HEK293T (cell line): ENCODE results near the gene THAP4.

ENCODE experiments used
- CTCF ChIA-PET: fragments of 350-600 bp; formaldehyde crosslinking; extraction: SDS; loops from one replicate; lab custom pipeline; 2021; ENCODE audit warnings: antibody characterized with exemption, inconsistent platforms; lab: Yijun Ruan, JAX
- POLR2A ChIA-PET: fragments of 350-600 bp; formaldehyde crosslinking; extraction: SDS; loops from one replicate; lab custom pipeline; 2020; ENCODE audit warnings: antibody characterized with exemption, inconsistent platforms; lab: Yijun Ruan, JAX
- DNase-seq: peaks from one replicate; pipeline ENCODE4 v3.0.0; 2012; ENCODE audit warnings: mixed read lengths; ENCODE audit errors: extremely low spot score
- ARNT ChIP-seq: fragments of 450-650 bp; IDR thresholded peaks from 2 replicates; pipeline ENCODE4 v1.6.1; 2017; ENCODE audit warnings: mild to moderate bottlenecking
- BHLHE40 ChIP-seq: fragments of 450-650 bp; IDR thresholded peaks from 2 replicates; pipeline ENCODE4 v1.6.1; 2016; ENCODE audit warnings: mild to moderate bottlenecking, moderate library complexity, borderline replicate concordance
- CTBP1 ChIP-seq: fragments of 450-650 bp; IDR thresholded peaks from 2 replicates; pipeline ENCODE4 v1.6.1; 2016; ENCODE audit warnings: borderline replicate concordance
- ELF4 ChIP-seq: fragments of 450-650 bp; IDR thresholded peaks from 2 replicates; pipeline ENCODE4 v1.6.1; 2017; ENCODE audit warnings: antibody characterized with exemption
- FOXA1 ChIP-seq: fragments of 450-650 bp; IDR thresholded peaks from 2 replicates; pipeline ENCODE4 v1.6.1; 2016; ENCODE audit warnings: mild to moderate bottlenecking
- FOXK2 ChIP-seq: fragments of 450-650 bp; IDR thresholded peaks from 2 replicates; pipeline ENCODE4 v1.6.1; 2016; ENCODE audit warnings: mild to moderate bottlenecking
- FOXM1 ChIP-seq: fragments of 450-650 bp; IDR thresholded peaks from 2 replicates; pipeline ENCODE4 v1.6.1; 2017; ENCODE audit warnings: mild to moderate bottlenecking, borderline replicate concordance
- HDGF ChIP-seq: fragments of 450-650 bp; IDR thresholded peaks from 2 replicates; pipeline ENCODE4 v1.6.1; 2017; ENCODE audit warnings: antibody characterized with exemption, borderline replicate concordance
- L3MBTL2 ChIP-seq: fragments of 450-650 bp; conservative IDR thresholded peaks from 2 replicates; pipeline ENCODE4 v1.6.1; 2016; ENCODE audit warnings: mild to moderate bottlenecking
- LEF1 ChIP-seq: fragments of 450-650 bp; IDR thresholded peaks from 2 replicates; pipeline ENCODE4 v1.6.1; 2017; ENCODE audit warnings: mild to moderate bottlenecking, borderline replicate concordance
- NFRKB ChIP-seq: fragments of 450-650 bp; IDR thresholded peaks from 2 replicates; pipeline ENCODE4 v1.6.1; 2016; ENCODE audit warnings: mild to moderate bottlenecking, moderate library complexity
- SP1 ChIP-seq: fragments of 450-650 bp; IDR thresholded peaks from 2 replicates; pipeline ENCODE4 v1.6.1; 2017
- SUZ12 ChIP-seq: fragments of 450-650 bp; IDR thresholded peaks from 2 replicates; pipeline ENCODE4 v1.6.1; 2016; ENCODE audit warnings: mild to moderate bottlenecking
- TARDBP ChIP-seq: fragments of 450-650 bp; IDR thresholded peaks from 2 replicates; pipeline ENCODE4 v1.6.1; 2016
- ZNF384 ChIP-seq: fragments of 450-650 bp; IDR thresholded peaks from 2 replicates; pipeline ENCODE4 v1.6.1; 2016
- TF ChIP-seq, protein P1 (sequence below): fragments of 450-650 bp; IDR thresholded peaks from 2 replicates; pipeline ENCODE4 v1.6.1; 2016

THAP4 gene

DNA sequence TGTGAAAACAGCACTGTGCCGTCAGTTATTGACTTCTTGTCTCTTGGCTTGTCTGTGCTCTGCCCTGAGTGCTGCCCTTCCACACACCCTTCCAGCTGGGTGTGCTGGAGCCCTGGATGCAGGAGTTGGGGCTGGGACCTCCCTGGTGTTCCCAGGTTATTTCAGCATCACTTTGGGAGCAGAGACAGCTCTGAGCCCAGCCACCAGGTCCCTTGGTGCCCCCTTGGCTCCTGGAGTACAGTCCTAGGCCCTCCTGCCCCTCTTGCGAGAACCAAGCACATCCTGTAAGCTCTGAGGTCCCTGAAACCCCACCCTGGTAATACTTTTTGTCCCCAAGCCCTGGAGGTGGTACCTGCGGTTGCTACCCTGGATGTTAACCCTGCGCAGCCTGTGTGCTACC is 54.2 kb downstream of the THAP4 start:
- DNase-seq: no peak
- CTCF ChIA-PET: no interaction called here
- TF ChIP-seq SUZ12 (no peak), CTBP1 (no peak), FOXM1 (no peak), L3MBTL2 (no peak), SP1 (no peak), LEF1 (no peak), TARDBP (no peak), FOXA1 (no peak)
- POLR2A ChIA-PET: no interaction called here

- no peak for TF ChIP-seq TARDBP
- TF ChIP-seq HDGF: no peak
- TF ChIP-seq LEF1: no peak
- TF ChIP-seq CTBP1: no peak
- TF ChIP-seq ZNF384: no peak
- TF ChIP-seq FOXM1: no peak
- no peak for TF ChIP-seq SUZ12
- no peak for TF ChIP-seq FOXK2
- TF ChIP-seq NFRKB: no peak
- no peak for TF ChIP-seq BHLHE40
- TF ChIP-seq ELF4: no peak
- no peak for TF ChIP-seq ARNT
- CTCF ChIA-PET: no interaction called here
- POLR2A ChIA-PET: no interaction called here
- no peak for DNase-seq
Observed at GRCh38 chr2:241582328-241582727, 54.6 kb downstream of the THAP4 start.

DNA sequence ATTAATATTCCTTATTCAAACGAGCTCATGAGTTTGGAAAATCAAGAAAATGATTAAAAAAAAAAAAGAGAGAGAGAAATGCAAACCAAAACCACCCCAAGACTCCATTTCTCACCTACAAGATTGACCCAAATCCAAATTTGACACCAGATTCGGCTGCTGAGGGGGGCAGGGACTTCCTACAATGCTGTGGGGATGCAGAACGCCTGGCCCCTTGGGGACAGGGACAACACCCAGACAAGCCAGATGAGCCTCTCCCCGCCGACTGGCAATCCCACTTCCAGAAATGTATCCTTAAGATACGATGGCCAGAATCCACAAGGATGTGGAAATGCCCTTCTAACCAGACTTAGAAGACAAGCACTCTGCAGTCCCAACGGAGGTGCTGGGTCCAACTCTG is 57.7 kb downstream of the THAP4 start:
- ChIA-PET CTCF (no interaction called here), POLR2A (no interaction called here)
- no peak for TF ChIP-seq HDGF
- no peak for TF ChIP-seq LEF1
- TF ChIP-seq SUZ12: no peak
- TF ChIP-seq FOXA1: no peak
- TF ChIP-seq L3MBTL2: no peak
- TF ChIP-seq ZNF384: no peak

DNA sequence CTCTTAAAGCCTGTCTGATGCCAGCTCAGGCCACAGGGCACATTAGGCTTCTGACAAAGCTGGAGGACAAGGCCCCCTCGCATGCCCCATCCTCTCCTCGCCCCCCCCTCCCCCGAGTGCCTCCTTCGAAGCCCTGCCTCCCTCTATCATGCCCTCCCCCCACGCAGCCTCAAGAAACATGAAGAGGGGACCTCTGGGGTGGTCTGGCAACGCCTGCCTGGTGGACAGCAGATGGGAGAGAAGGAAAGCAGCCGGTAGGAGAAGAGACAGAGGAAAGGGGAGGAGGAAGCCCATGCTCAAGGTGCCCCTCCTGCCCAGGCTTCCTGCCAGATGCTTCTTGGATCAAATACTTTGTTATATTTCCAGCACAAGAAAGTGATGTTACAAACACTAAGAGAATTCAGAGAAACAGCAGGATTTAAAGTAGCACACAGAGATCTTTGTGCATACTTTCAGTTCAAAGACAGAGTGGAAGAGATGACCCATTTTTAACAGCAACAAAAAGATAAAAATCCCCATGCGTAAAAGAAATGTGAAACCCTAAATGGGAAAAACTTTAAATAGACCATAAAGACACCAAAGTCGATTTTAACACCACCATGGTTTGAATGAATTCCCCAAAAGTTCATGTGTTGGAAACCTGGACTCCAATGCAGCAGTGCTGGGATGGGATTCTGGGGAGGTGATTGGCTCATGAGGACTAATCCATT is 59.4 kb downstream of the THAP4 start:
- DNase-seq: no peak
- TF ChIP-seq TARDBP: no peak
- TF ChIP-seq, protein P1, sequence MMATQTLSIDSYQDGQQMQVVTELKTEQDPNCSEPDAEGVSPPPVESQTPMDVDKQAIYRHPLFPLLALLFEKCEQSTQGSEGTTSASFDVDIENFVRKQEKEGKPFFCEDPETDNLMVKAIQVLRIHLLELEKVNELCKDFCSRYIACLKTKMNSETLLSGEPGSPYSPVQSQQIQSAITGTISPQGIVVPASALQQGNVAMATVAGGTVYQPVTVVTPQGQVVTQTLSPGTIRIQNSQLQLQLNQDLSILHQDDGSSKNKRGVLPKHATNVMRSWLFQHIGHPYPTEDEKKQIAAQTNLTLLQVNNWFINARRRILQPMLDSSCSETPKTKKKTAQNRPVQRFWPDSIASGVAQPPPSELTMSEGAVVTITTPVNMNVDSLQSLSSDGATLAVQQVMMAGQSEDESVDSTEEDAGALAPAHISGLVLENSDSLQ: no peak
- TF ChIP-seq NFRKB: no peak
- no peak for TF ChIP-seq FOXM1
- no peak for TF ChIP-seq ELF4
- TF ChIP-seq ARNT: no peak
- no peak for TF ChIP-seq BHLHE40
- TF ChIP-seq LEF1: no peak
- TF ChIP-seq CTBP1: no peak
- TF ChIP-seq HDGF: no peak
- TF ChIP-seq SUZ12: no peak
- TF ChIP-seq FOXK2: no peak
- TF ChIP-seq L3MBTL2: no peak
- CTCF ChIA-PET: no interaction called here
- POLR2A ChIA-PET: no interaction called here

More for the DNA sequence above, 57.7 kb downstream of the THAP4 start:
- no peak for DNase-seq

GRCh38 chr2:241576293-241576654 is 60.7 kb downstream of the THAP4 start:
- ChIA-PET CTCF (no interaction called here), POLR2A (no interaction called here)
- TF ChIP-seq, protein P1: no peak
- TF ChIP-seq FOXM1 (no peak), ARNT (no peak), ZNF384 (no peak), HDGF (no peak), SUZ12 (no peak), FOXA1 (no peak), NFRKB (no peak), FOXK2 (no peak)
- DNase-seq: no peak

DNA sequence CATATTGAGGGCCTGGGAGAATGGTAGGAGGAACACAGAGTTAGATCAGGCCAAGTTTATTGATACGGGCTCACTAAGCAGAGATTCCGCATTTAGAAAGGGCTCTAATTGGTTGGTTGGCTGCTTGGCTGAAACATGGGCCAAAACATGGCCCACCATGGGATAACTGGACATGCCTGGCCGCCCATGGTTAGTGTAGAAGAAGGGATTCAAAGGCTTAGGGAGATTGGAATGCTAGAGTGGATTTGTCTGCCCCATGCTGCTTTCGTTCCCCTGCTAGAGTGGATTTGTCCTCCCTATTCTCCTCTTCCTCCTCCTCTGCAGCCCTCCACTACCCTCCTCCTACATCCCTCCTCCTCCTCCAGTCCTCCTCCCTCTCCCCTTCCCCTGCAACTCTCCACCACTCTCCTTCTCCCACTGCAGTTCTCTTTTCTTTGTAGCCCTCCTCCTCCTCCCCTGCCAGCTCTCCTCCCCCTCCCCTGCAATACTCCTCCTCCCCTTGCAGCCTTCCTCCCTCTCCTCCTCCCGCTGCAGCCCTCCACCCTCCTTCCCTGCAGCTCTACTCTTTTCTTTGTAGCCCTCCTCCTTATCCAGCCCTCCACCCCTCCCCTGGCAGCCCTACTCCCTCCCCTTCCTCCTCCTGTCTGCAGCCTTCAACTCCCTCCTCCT is 61.2 kb downstream of the THAP4 start:
- ChIA-PET POLR2A (no interaction called here), CTCF (no interaction called here)
- TF ChIP-seq, protein P1: no peak
- TF ChIP-seq TARDBP (no peak), SUZ12 (no peak), FOXK2 (no peak), FOXM1 (no peak)
- no peak for DNase-seq
